Measurements from ENCODE around the gene TAF15. TPM values are rescaled to one million over a fixed set of nuclear protein-coding genes. Genes with fewer than 3 reads are reported as not detected.
A peak's percentile ranks its signal among the peaks of the same experiment; 100 is the strongest.

TAF15 gene
- total and polyA plus RNA-seq, 2 of the 13 experiments (the other 11 are each of a cell fraction or from before 2014, with no cell fraction given), result 25.2 to 26.5 TPM

DNA sequence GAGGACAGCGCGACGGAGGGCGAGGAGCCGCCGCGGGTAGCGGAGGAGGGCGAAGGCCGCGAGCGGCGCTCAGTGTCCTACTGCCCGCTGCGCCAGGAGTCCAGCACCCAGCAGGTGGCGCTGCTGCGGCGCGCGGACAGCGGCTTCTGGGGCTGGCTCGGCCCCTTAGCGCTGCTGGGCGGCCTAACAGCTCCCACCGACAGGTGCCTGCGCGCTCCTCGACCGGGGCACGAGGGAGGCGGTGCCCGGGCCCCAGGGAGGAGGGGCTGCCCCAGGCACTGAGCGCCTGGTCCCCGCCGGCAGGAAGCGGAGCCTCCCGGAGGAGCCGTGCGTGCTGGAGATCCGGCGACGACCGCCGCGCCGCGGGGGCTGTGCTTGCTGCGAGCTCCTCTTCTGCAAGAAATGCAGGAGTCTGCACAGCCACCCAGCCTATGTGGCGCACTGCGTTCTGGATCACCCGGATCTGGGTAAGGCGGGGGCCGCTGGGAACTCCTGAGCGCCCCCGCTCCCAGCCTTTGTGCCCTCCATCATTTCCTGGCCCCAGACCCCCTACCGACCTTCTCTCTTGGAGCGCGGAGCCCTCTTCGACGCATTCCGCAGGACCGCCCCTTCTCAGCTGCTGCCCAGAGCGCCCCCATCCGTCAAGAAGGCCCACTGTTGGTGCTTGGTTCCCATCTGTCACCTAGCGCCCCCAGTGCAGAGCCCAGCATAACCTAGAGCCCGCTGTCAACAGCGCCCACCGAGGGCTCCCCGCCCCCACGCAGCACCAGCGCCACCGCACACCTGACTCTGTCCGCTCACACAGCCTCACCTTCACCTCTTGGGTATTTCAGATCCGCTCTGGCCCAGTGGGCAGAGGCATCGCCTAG lies 44.9 kb upstream of the TAF15 start (continued):
- peak; percentile 75 for TF ChIP-seq SALL1 (CRISPR knock-in tag; IDR thresholded peaks at IDR 0.05)
- peak; percentile 57; the same call in 1 of the 2 replicates for TF ChIP-seq GLI4 (CRISPR knock-in tag; IDR thresholded peaks at IDR 0.05; ENCODE audit: borderline replicate concordance)
- peak; percentile 87; the same call in 1 of the 2 replicates for TF ChIP-seq MYC (CRISPR knock-in tag; IDR thresholded peaks at IDR 0.05; ENCODE audit: borderline replicate concordance)
- TF ChIP-seq, protein P1, sequence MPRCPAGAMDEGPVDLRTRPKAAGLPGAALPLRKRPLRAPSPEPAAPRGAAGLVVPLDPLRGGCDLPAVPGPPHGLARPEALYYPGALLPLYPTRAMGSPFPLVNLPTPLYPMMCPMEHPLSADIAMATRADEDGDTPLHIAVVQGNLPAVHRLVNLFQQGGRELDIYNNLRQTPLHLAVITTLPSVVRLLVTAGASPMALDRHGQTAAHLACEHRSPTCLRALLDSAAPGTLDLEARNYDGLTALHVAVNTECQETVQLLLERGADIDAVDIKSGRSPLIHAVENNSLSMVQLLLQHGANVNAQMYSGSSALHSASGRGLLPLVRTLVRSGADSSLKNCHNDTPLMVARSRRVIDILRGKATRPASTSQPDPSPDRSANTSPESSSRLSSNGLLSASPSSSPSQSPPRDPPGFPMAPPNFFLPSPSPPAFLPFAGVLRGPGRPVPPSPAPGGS (CRISPR knock-in tag; IDR thresholded peaks at IDR 0.05), result peak; percentile 65; the same call in 1 of the 2 replicates
- TF ChIP-seq, protein P2, sequence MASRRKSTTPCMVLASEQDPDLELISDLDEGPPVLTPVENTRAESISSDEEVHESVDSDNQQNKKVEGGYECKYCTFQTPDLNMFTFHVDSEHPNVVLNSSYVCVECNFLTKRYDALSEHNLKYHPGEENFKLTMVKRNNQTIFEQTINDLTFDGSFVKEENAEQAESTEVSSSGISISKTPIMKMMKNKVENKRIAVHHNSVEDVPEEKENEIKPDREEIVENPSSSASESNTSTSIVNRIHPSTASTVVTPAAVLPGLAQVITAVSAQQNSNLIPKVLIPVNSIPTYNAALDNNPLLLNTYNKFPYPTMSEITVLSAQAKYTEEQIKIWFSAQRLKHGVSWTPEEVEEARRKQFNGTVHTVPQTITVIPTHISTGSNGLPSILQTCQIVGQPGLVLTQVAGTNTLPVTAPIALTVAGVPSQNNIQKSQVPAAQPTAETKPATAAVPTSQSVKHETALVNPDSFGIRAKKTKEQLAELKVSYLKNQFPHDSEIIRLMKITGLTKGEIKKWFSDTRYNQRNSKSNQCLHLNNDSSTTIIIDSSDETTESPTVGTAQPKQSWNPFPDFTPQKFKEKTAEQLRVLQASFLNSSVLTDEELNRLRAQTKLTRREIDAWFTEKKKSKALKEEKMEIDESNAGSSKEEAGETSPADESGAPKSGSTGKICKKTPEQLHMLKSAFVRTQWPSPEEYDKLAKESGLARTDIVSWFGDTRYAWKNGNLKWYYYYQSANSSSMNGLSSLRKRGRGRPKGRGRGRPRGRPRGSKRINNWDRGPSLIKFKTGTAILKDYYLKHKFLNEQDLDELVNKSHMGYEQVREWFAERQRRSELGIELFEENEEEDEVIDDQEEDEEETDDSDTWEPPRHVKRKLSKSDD (CRISPR knock-in tag; IDR thresholded peaks at IDR 0.05; ENCODE audit: low read depth), result peak; percentile 90; the same call in 1 of the 2 replicates
- TF ChIP-seq GFI1 (CRISPR knock-in tag; IDR thresholded peaks at IDR 0.05; ENCODE audit: borderline replicate concordance), result peak; percentile 31; the same call in 1 of the 2 replicates
- peak; percentile 86 for TF ChIP-seq MEIS1 (CRISPR knock-in tag; IDR thresholded peaks at IDR 0.05; ENCODE audit: borderline replicate concordance)
- peak; percentile 77; the same call in 1 of the 2 replicates for TF ChIP-seq ZNF772 (CRISPR knock-in tag; IDR thresholded peaks at IDR 0.05)
- TF ChIP-seq ESRRA (CRISPR knock-in tag; IDR thresholded peaks at IDR 0.05; ENCODE audit: low read depth), result peak; percentile 63; the same call in 1 of the 2 replicates
- TF ChIP-seq ONECUT2 (CRISPR knock-in tag; IDR thresholded peaks at IDR 0.05), result no peak
- TF ChIP-seq IRF2 (CRISPR knock-in tag; IDR thresholded peaks at IDR 0.05), result peak; percentile 54; the same call in 1 of the 2 replicates
- TF ChIP-seq, protein P3, sequence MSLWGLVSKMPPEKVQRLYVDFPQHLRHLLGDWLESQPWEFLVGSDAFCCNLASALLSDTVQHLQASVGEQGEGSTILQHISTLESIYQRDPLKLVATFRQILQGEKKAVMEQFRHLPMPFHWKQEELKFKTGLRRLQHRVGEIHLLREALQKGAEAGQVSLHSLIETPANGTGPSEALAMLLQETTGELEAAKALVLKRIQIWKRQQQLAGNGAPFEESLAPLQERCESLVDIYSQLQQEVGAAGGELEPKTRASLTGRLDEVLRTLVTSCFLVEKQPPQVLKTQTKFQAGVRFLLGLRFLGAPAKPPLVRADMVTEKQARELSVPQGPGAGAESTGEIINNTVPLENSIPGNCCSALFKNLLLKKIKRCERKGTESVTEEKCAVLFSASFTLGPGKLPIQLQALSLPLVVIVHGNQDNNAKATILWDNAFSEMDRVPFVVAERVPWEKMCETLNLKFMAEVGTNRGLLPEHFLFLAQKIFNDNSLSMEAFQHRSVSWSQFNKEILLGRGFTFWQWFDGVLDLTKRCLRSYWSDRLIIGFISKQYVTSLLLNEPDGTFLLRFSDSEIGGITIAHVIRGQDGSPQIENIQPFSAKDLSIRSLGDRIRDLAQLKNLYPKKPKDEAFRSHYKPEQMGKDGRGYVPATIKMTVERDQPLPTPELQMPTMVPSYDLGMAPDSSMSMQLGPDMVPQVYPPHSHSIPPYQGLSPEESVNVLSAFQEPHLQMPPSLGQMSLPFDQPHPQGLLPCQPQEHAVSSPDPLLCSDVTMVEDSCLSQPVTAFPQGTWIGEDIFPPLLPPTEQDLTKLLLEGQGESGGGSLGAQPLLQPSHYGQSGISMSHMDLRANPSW (CRISPR knock-in tag; IDR thresholded peaks at IDR 0.05; ENCODE audit: borderline replicate concordance), result peak; percentile 27; the same call in 1 of the 2 replicates
- TF ChIP-seq, protein P4, sequence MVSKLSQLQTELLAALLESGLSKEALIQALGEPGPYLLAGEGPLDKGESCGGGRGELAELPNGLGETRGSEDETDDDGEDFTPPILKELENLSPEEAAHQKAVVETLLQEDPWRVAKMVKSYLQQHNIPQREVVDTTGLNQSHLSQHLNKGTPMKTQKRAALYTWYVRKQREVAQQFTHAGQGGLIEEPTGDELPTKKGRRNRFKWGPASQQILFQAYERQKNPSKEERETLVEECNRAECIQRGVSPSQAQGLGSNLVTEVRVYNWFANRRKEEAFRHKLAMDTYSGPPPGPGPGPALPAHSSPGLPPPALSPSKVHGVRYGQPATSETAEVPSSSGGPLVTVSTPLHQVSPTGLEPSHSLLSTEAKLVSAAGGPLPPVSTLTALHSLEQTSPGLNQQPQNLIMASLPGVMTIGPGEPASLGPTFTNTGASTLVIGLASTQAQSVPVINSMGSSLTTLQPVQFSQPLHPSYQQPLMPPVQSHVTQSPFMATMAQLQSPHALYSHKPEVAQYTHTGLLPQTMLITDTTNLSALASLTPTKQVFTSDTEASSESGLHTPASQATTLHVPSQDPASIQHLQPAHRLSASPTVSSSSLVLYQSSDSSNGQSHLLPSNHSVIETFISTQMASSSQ (IDR thresholded peaks at IDR 0.05; ENCODE audit: low read depth), result no peak
- TF ChIP-seq, protein P4 (CRISPR knock-in tag; IDR thresholded peaks at IDR 0.05; ENCODE audit: borderline replicate concordance), result peak; percentile 74
- peak; percentile 72; the same call in 1 of the 2 replicates for TF ChIP-seq ZNF564 (CRISPR knock-in tag; IDR thresholded peaks at IDR 0.05)
- TF ChIP-seq MXD4 (CRISPR knock-in tag; IDR thresholded peaks at IDR 0.05), result peak; percentile 76; the same call in 1 of the 2 replicates

Data from HepG2 (cell line).